Measurements from ENCODE around the gene NDUFAF2. TPM values are rescaled to one million over a fixed set of nuclear protein-coding genes. Genes with fewer than 3 reads are reported as not detected.
"Not testable (repeated sequence)": the region's sequence is repeated elsewhere in the genome, so short reads cannot be mapped to it uniquely, and the experiment has no call there.

The NDUFAF2 gene
- total RNA-seq, 1 donor from 2014 or later: 32.3 TPM

- no peak overlapping the region for H3K4me3 ChIP-seq (ENCODE audit: low read depth, low read length)
- no peak for DNase-seq (ENCODE audit: low read depth)
- no peak for TF ChIP-seq CTCF (conservative IDR thresholded peaks at IDR 0.05; ENCODE audit: low read depth, low read length)
Observed at GRCh38 chr5:61082516-61083280, 137.7 kb downstream of the NDUFAF2 start.

- TF ChIP-seq CTCF (conservative IDR thresholded peaks at IDR 0.05; ENCODE audit: low read depth, low read length): no peak
- DNase-seq (ENCODE audit: low read depth): no peak
- H3K4me3 ChIP-seq (ENCODE audit: low read depth, low read length): no peak overlapping the region
Observed at GRCh38 chr5:61084658-61085057, 139.7 kb downstream of the NDUFAF2 start.

GRCh38 chr5:61085885-61086284 is 140.9 kb downstream of the NDUFAF2 start:
- no peak for TF ChIP-seq CTCF (conservative IDR thresholded peaks at IDR 0.05; ENCODE audit: low read depth, low read length)
- DNase-seq (ENCODE audit: low read depth): no peak
- no peak overlapping the region for H3K4me3 ChIP-seq (ENCODE audit: low read depth, low read length)

- DNase-seq (ENCODE audit: low read depth): no peak
- no peak for TF ChIP-seq CTCF (conservative IDR thresholded peaks at IDR 0.05; ENCODE audit: low read depth, low read length)
- no peak overlapping the region for H3K4me3 ChIP-seq (ENCODE audit: low read depth, low read length)
Observed at GRCh38 chr5:61087921-61088320, 142.9 kb downstream of the NDUFAF2 start.

- H3K4me3 ChIP-seq (ENCODE audit: low read depth, low read length): no peak overlapping the region
- no peak for TF ChIP-seq CTCF (conservative IDR thresholded peaks at IDR 0.05; ENCODE audit: low read depth, low read length)
- no peak for DNase-seq (ENCODE audit: low read depth)
Observed at GRCh38 chr5:61089351-61089750, 144.3 kb downstream of the NDUFAF2 start.

- not testable (repeated sequence) for H3K4me3 ChIP-seq (ENCODE audit: low read depth, low read length)
Observed at GRCh38 chr5:61093046-61093771, 148.2 kb downstream of the NDUFAF2 start.

GRCh38 chr5:61097465-61097864 is 152.5 kb downstream of the NDUFAF2 start:
- no peak for TF ChIP-seq CTCF (conservative IDR thresholded peaks at IDR 0.05; ENCODE audit: low read depth, low read length)
- DNase-seq (ENCODE audit: low read depth): no peak
- H3K4me3 ChIP-seq (ENCODE audit: low read depth, low read length): no peak overlapping the region

More at GRCh38 chr5:61093046-61093771, 148.2 kb downstream of the NDUFAF2 start:
- not testable (repeated sequence) for DNase-seq (ENCODE audit: low read depth)
